Gastroesophageal sphincter (tissue), 4 donors: ENCODE measurements around the gene KIAA1210. TPM values are rescaled to one million over a fixed set of nuclear protein-coding genes. Genes with fewer than 3 reads are reported as not detected.

Experiments used
- ATAC-seq: fragments of 150-250 bp; one replicate; pipeline ENCODE4 v1.9.1; 2016; ENCODE audit warnings: mild to moderate bottlenecking, moderate library complexity
- H3K27ac ChIP-seq, 4 donors: fragments of 200-600 bp; sonication (generic) in 3 of 4; 1 replicate in 3 of 4; 2 replicates in 1 of 4; pipeline ENCODE4 v1.5.1; 2016 to 2019
- H3K27me3 ChIP-seq: fragments of 200-600 bp; sonication (generic); one replicate; pipeline ENCODE4 v1.5.1; 2019
- H3K36me3 ChIP-seq, 2 donors: fragments of 200-600 bp; sonication (generic); one replicate each; pipeline ENCODE4 v1.5.1; 2019; ENCODE audit warnings: control low read depth in 1 of 2
- H3K4me1 ChIP-seq, 3 donors: fragments of 200-600 bp; sonication (generic); 1 replicate in 2 of 3; 2 replicates in 1 of 3; pipeline ENCODE4 v1.5.1; 2016 to 2019; ENCODE audit warnings: control low read depth in 2 of 3
- H3K4me3 ChIP-seq, 2 donors: fragments of 200-600 bp; sonication (generic); one replicate each; pipeline ENCODE4 v1.5.1; 2019; ENCODE audit warnings: mild to moderate bottlenecking in 1 of 2, moderate library complexity in 1 of 2
- H3K9me3 ChIP-seq, 3 donors: fragments of 200-600 bp; sonication (generic); one replicate each; pipeline ENCODE4 v1.5.1; 2017 to 2019; ENCODE audit warnings: control low read depth in 2 of 3
- EP300 ChIP-seq: sonication (generic); formaldehyde crosslinking; IDR thresholded peaks from one replicate; pipeline ENCODE4 v1.6.1; 2017; ENCODE audit warnings: antibody characterized with exemption, mild to moderate bottlenecking
- POLR2A ChIP-seq, 2 donors: fragments of 450-650 bp; IDR thresholded peaks; one replicate each; pipeline ENCODE4 v1.6.1; 2017; ENCODE audit warnings: antibody characterized with exemption in 2 of 2, mild to moderate bottlenecking in 2 of 2, moderate library complexity in 1 of 2
- POLR2AphosphoS5 ChIP-seq: sonication (generic); formaldehyde crosslinking; IDR thresholded peaks from one replicate; pipeline ENCODE4 v1.6.1; 2017; ENCODE audit warnings: antibody characterized with exemption
- WGBS, 2 donors: methylation state at CpG; one replicate each; pipeline ENCODE4 v1.1.5; 2018; ENCODE audit warnings: low coverage in 1 of 2; 5-methylcytosine and 5-hydroxymethylcytosine counted together
- total RNA-seq, 4 donors: library from RNA; depleted of rRNA; stranded (reverse); fragments of >200 nt; gene quantifications; one replicate each; pipeline ENCODE4 v1.1.0, GENCODE V29; 2016
- TF ChIP-seq, protein P1 (sequence below), 4 experiments: fragments of 200-600 bp in 2 of 4; fragments of 450-650 bp in 2 of 4; sonication (generic) in 1 of 4; IDR thresholded peaks; one replicate each; pipeline ENCODE4 v1.5.1; 2017 to 2019; ENCODE audit warnings: antibody characterized with exemption in 4 of 4, mild to moderate bottlenecking in 2 of 4, moderate library complexity in 2 of 4

Gene KIAA1210
- total RNA-seq, 4 donors from 2014 or later: 0.12 TPM; not detected in 3

- Histone ChIP-seq H3K27me3 (no peaks in the 10 kb centered on the region), H3K4me3 (no peak overlapping the region), H3K27ac (no peak overlapping the region), H3K4me1 (no peaks in the 10 kb centered on the region), H3K9me3 (no peaks in the 10 kb centered on the region), H3K36me3 (no peaks in the 10 kb centered on the region)
- 40% methylated on average over 1 of the region's 5 CpGs; no CpG with 5 or more reads in 1 of the 2 donors for WGBS, 2 donors
- ATAC-seq: no peak
- TF ChIP-seq, protein P1, sequence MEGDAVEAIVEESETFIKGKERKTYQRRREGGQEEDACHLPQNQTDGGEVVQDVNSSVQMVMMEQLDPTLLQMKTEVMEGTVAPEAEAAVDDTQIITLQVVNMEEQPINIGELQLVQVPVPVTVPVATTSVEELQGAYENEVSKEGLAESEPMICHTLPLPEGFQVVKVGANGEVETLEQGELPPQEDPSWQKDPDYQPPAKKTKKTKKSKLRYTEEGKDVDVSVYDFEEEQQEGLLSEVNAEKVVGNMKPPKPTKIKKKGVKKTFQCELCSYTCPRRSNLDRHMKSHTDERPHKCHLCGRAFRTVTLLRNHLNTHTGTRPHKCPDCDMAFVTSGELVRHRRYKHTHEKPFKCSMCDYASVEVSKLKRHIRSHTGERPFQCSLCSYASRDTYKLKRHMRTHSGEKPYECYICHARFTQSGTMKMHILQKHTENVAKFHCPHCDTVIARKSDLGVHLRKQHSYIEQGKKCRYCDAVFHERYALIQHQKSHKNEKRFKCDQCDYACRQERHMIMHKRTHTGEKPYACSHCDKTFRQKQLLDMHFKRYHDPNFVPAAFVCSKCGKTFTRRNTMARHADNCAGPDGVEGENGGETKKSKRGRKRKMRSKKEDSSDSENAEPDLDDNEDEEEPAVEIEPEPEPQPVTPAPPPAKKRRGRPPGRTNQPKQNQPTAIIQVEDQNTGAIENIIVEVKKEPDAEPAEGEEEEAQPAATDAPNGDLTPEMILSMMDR (IDR thresholded peaks at IDR 0.05): peak in 1 of 4 experiments; percentile 31
- no peak for TF ChIP-seq EP300
These were observed 17.6 kb upstream of the KIAA1210 start for GRCh38 chrX:119145241-119145653.

DNA sequence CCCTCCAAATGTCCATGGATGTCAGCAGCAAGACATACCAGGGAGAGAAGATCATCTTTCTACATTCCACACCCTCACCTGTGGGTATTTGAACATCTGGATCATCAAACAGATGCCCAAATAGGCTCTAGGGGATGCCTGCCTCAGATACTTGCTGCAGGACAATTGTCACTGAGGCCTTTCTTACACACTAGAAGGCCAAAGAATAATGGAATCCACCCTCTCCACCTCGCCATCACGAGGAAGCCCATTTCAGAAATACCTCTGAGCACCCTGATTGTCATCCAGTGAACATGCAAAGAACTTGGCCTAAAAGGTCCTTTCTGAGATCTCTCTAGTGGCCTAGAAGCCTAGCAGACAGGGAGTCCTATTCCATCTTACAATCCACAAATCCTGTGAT lies 6.9 kb upstream of the KIAA1210 start:
- no peak for TF ChIP-seq POLR2A (IDR thresholded peaks at IDR 0.05)
- no peak for TF ChIP-seq POLR2AphosphoS5
- TF ChIP-seq, protein P1 (IDR thresholded peaks at IDR 0.05): no peak
- no peak for TF ChIP-seq EP300
- WGBS, 2 donors: 50 to 64% methylated on average over 2 of the region's 2 CpGs

DNA sequence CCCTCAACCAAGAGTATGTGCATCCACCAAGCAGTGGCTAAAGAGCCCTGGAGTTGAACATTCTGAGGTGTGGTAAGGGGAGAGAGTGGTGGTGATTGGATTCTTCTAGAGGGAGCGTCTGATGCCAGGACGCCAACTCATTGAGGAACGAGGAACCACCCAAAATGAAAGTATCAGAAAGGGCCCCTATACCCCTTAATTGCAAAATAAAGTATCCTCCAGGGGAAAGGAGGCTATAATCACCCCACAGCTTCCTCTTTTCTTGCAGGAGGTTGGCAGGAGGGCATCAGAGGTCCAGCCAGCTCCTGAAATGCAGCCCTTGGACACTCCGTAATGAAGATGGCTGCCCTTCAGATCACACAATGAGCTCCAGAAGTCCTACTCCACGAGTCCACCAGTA lies 5.3 kb upstream of the KIAA1210 start:
- ATAC-seq: no peak
- Histone ChIP-seq H3K4me3 (no peak overlapping the region), H3K27me3 (no peaks in the 10 kb centered on the region), H3K9me3 (no peaks in the 10 kb centered on the region), H3K4me1 (no peaks in the 10 kb centered on the region), H3K27ac (no peak overlapping the region), H3K36me3 (no peaks in the 10 kb centered on the region)
- WGBS, 2 donors: 100% methylated on average over 2 of the region's 5 CpGs; no CpG with 5 or more reads in 1 of the 2 donors
- TF ChIP-seq POLR2AphosphoS5 (no peak), POLR2A (IDR thresholded peaks at IDR 0.05) (no peak), EP300 (no peak)
- TF ChIP-seq, protein P1 (IDR thresholded peaks at IDR 0.05): no peak

More for the DNA sequence above, 6.9 kb upstream of the KIAA1210 start:
- Histone ChIP-seq H3K4me3 (no peak overlapping the region), H3K36me3 (no peaks in the 10 kb centered on the region), H3K27ac (no peak overlapping the region), H3K27me3 (no peaks in the 10 kb centered on the region), H3K9me3 (no peaks in the 10 kb centered on the region), H3K4me1 (no peaks in the 10 kb centered on the region)
- ATAC-seq: no peak

DNA sequence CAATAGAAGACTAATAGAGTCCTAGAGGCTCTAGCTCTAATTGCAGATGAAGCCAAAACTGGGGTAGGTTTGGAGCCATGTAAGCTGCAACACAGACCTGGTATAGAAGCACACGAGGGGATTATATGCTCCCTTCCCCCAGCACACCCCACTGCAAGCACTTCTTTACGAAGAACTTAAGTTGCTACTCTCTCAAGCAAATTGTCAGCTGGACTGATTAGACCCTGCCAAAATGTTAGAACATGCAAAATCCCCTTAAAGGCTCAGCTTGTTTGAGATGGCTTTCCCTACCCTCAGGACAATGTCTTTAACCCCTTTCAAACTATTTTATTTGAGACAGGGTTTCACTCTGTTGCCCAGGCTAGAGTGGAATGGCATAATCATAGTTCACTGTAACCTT lies 4.7 kb upstream of the KIAA1210 start:
- no peak for ATAC-seq
- Histone ChIP-seq H3K4me1 (no peaks in the 10 kb centered on the region), H3K9me3 (no peaks in the 10 kb centered on the region), H3K27me3 (no peaks in the 10 kb centered on the region), H3K27ac (no peak overlapping the region), H3K36me3 (no peaks in the 10 kb centered on the region), H3K4me3 (no peak overlapping the region)
- TF ChIP-seq POLR2AphosphoS5: no peak
- TF ChIP-seq, protein P1 (IDR thresholded peaks at IDR 0.05): no peak
- no peak for TF ChIP-seq POLR2A (IDR thresholded peaks at IDR 0.05)
- TF ChIP-seq EP300: no peak
- WGBS, 2 donors: 50% methylated on average over 2 of the region's 2 CpGs

DNA sequence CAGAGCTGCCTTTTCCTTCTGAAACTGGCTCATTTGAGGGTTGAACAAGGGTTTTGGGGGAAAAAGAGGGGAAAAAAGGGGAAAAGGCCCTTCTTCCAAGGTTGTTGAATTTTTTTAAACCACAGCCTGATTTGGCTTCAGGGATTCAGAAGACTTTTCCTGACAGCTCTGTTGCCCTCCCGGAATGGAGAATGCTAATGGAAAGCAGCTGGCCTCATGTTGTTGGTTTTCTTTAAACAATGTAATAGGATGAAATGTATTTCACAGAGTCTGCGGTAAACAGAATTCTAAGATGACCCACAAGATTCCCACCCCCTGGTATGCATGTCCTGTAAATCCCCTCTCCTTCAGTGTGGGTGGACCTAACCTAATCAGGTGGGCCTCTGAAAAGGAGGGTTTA lies 3.3 kb upstream of the KIAA1210 start:
- Histone ChIP-seq H3K27ac (no peak overlapping the region), H3K27me3 (no peaks in the 10 kb centered on the region), H3K4me1 (no peaks in the 10 kb centered on the region), H3K9me3 (no peaks in the 10 kb centered on the region), H3K4me3 (no peak overlapping the region), H3K36me3 (no peaks in the 10 kb centered on the region)
- TF ChIP-seq POLR2A (IDR thresholded peaks at IDR 0.05) (no peak), POLR2AphosphoS5 (no peak), EP300 (no peak)
- TF ChIP-seq, protein P1 (IDR thresholded peaks at IDR 0.05): no peak
- ATAC-seq: no peak
- 75% methylated on average over 2 of the region's 2 CpGs; no CpG with 5 or more reads in 1 of the 2 donors for WGBS, 2 donors
